ENCODE measurements around the gene RER1.

DNA sequence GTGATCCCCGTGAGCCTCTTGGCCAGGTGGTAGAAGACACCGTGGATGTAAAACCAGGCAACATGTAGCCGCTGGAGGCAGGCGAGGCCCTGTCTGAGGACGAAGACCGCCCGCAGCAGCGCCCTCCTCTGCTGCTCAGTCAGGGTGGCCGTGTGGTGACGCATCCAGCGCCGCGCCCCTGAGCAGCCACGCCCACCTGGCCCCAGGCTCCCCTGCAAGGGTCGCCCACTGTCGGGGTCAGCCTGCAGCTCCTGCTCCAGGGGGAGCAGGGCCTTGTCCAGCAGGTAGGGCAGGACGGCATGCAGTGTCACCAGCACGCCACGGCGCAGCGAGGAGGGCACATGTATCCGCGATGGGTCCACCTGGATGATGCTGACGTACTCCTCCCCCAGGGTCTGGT is 16.8 kb downstream of the RER1 start:
- TF ChIP-seq, protein P1, sequence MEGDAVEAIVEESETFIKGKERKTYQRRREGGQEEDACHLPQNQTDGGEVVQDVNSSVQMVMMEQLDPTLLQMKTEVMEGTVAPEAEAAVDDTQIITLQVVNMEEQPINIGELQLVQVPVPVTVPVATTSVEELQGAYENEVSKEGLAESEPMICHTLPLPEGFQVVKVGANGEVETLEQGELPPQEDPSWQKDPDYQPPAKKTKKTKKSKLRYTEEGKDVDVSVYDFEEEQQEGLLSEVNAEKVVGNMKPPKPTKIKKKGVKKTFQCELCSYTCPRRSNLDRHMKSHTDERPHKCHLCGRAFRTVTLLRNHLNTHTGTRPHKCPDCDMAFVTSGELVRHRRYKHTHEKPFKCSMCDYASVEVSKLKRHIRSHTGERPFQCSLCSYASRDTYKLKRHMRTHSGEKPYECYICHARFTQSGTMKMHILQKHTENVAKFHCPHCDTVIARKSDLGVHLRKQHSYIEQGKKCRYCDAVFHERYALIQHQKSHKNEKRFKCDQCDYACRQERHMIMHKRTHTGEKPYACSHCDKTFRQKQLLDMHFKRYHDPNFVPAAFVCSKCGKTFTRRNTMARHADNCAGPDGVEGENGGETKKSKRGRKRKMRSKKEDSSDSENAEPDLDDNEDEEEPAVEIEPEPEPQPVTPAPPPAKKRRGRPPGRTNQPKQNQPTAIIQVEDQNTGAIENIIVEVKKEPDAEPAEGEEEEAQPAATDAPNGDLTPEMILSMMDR (IDR thresholded peaks at IDR 0.05), result no peak
- TF ChIP-seq POLR2A (IDR thresholded peaks at IDR 0.05), result no peak

Measured in heart left ventricle (tissue), 13 donors.